Prostate gland (tissue), 2 donors: Measurements from ENCODE around the gene PAQR6. TPM values are rescaled to one million over a fixed set of nuclear protein-coding genes. Genes with fewer than 3 reads are reported as not detected.

ENCODE experiments used
- DNase-seq: peaks from one replicate; pipeline ENCODE4 v3.0.0-alpha.2; 2019; ENCODE audit warnings: low spot score
- H3K27ac ChIP-seq, 2 donors: fragments of 200-600 bp; sonication (generic); 2 replicates each; pipeline ENCODE4 v1.5.1; 2017 to 2019
- H3K27me3 ChIP-seq: fragments of 200-600 bp; sonication (generic); replicated peaks from 2 replicates; pipeline ENCODE4 v1.5.1; 2019; ENCODE audit not compliant: insufficient read depth
- H3K36me3 ChIP-seq, 2 donors: fragments of 200-600 bp; sonication (generic); 1 replicate in 1 of 2; 2 replicates in 1 of 2; pipeline versions ENCODE4 v1.5.1 to v1.8.1; 2017 to 2019
- H3K4me1 ChIP-seq: fragments of 200-600 bp; sonication (generic); replicated peaks from 2 replicates; pipeline ENCODE4 v1.5.1; 2019
- H3K4me3 ChIP-seq, 2 donors: fragments of 200-600 bp; sonication (generic); 2 replicates each; pipeline ENCODE4 v1.5.1; 2017 to 2019
- H3K9me3 ChIP-seq: fragments of 200-600 bp; sonication (generic); 2 replicates; pipeline ENCODE4 v1.5.1; 2017
- CTCF ChIP-seq, 4 experiments: fragments of 200-600 bp in 2 of 4; fragments of 450-650 bp in 2 of 4; sonication (generic) in 2 of 4; IDR thresholded peaks; 1 replicate in 3 of 4; 2 replicates in 1 of 4; pipeline ENCODE4 v1.5.1; 2016 to 2019; ENCODE audit warnings: antibody characterized with exemption in 4 of 4, mild to moderate bottlenecking in 2 of 4, moderate library complexity in 2 of 4
- POLR2A ChIP-seq: fragments of 450-650 bp; IDR thresholded peaks from one replicate; pipeline ENCODE4 v1.6.1; 2016; ENCODE audit warnings: antibody characterized with exemption, mild to moderate bottlenecking
- POLR2AphosphoS5 ChIP-seq: sonication (generic); formaldehyde crosslinking; IDR thresholded peaks from one replicate; pipeline ENCODE4 v1.6.1; 2017; ENCODE audit warnings: antibody characterized with exemption
- WGBS: methylation state at CpG from one replicate; pipeline ENCODE4 v1.1.5; 2018; 5-methylcytosine and 5-hydroxymethylcytosine counted together
- intact Hi-C: fragments of 100-400 bp; cut with DNase I; formaldehyde crosslinking; loops from one replicate; pipeline ENCODE4 v1.14.2; 2022
- total RNA-seq, 2 donors: library from RNA; depleted of rRNA; stranded (reverse); fragments of >200 nt; gene quantifications; one replicate each; pipeline ENCODE4 v1.1.0, GENCODE V29; 2016

The PAQR6 gene
- total RNA-seq, 2 donors from 2014 or later, result 2.8 to 8.6 TPM

GRCh38 chr1:156245451-156246232, 2.2 kb downstream of the PAQR6 start:
- H3K9me3 ChIP-seq, result no peaks in the 10 kb centered on the region
- H3K27ac ChIP-seq, result no peak overlapping the region
- WGBS, result 10% methylated on average over 53 of the region's 69 CpGs
- H3K27me3 ChIP-seq, result no peaks in the 10 kb centered on the region
- no peak for DNase-seq
- TF ChIP-seq POLR2AphosphoS5 (no peak), POLR2A (no peak), CTCF (IDR thresholded peaks at IDR 0.05) (no peak)
- H3K36me3 ChIP-seq, result peaks cover 4 to 5% of the 10 kb centered on the region in 2 donors
- H3K4me1 ChIP-seq, result no peaks in the 10 kb centered on the region
- peak overlapping the region; percentile 5 to 18 for H3K4me3 ChIP-seq
- intact Hi-C loops, result no loop called here

GRCh38 chr1:156244712-156245111, 3.1 kb downstream of the PAQR6 start:
- 84% methylated on average over 17 of the region's 17 CpGs for WGBS
- Histone ChIP-seq H3K36me3 (no peaks in the 10 kb centered on the region), H3K27ac (no peak overlapping the region), H3K4me3 (no peak overlapping the region), H3K27me3 (no peaks in the 10 kb centered on the region), H3K4me1 (no peaks in the 10 kb centered on the region), H3K9me3 (no peaks in the 10 kb centered on the region)
- no peak for DNase-seq
- intact Hi-C loops, result no loop called here
- no peak for TF ChIP-seq POLR2AphosphoS5
- no peak for TF ChIP-seq POLR2A
- no peak for TF ChIP-seq CTCF (IDR thresholded peaks at IDR 0.05)

GRCh38 chr1:156244126-156244525, 3.7 kb downstream of the PAQR6 start:
- H3K36me3 ChIP-seq, result no peaks in the 10 kb centered on the region
- intact Hi-C loops, result no loop called here
- no peaks in the 10 kb centered on the region for H3K9me3 ChIP-seq
- H3K27ac ChIP-seq, result no peak overlapping the region
- no peaks in the 10 kb centered on the region for H3K4me1 ChIP-seq
- no peak overlapping the region for H3K4me3 ChIP-seq
- no peak for DNase-seq
- 91% methylated on average over 2 of the region's 2 CpGs for WGBS
- no peak for TF ChIP-seq POLR2A
- H3K27me3 ChIP-seq, result no peaks in the 10 kb centered on the region

- DNase-seq, result no peak
- intact Hi-C loops, result no loop called here
- no peak overlapping the region for H3K27ac ChIP-seq
- peaks cover 0 to 4% of the 10 kb centered on the region in 2 donors for H3K36me3 ChIP-seq
- 62% methylated on average over 10 of the region's 10 CpGs for WGBS
- no peaks in the 10 kb centered on the region for H3K4me1 ChIP-seq
- no peak overlapping the region for H3K4me3 ChIP-seq
- no peak for TF ChIP-seq POLR2A
- H3K9me3 ChIP-seq, result no peaks in the 10 kb centered on the region
- H3K27me3 ChIP-seq, result no peaks in the 10 kb centered on the region
Observed at GRCh38 chr1:156242738-156243137, 5.1 kb downstream of the PAQR6 start.

- Histone ChIP-seq H3K27ac (no peak within 1 kb of the TSS), H3K9me3 (no peaks in the 10 kb centered on the region), H3K36me3 (peaks cover 0 to 4% of the 10 kb centered on the region in 2 donors), H3K4me3 (no peak within 1 kb of the TSS), H3K4me1 (no peaks in the 10 kb centered on the region), H3K27me3 (no peaks in the 10 kb centered on the region)
- 86% methylated on average over 14 of the region's 14 CpGs for WGBS
- TF ChIP-seq POLR2AphosphoS5 (no peak), CTCF (IDR thresholded peaks at IDR 0.05) (no peak), POLR2A (no peak)
- no peak for DNase-seq
- intact Hi-C loops, result no loop called here
Observed at GRCh38 chr1:156241926-156242325, 5.9 kb downstream of the PAQR6 start, which contains the start of gene BGLAP. Gene BGLAP (plus strand): TSS chr1:156242184. CDS start chr1:156242232, 48 bp downstream.

GRCh38 chr1:156241311-156241811, 6.5 kb downstream of the PAQR6 start:
- Histone ChIP-seq H3K27ac (no peak overlapping the region), H3K36me3 (peaks cover under 1 to 8% of the 10 kb centered on the region in 2 donors), H3K27me3 (no peaks in the 10 kb centered on the region), H3K4me3 (no peak overlapping the region), H3K9me3 (no peaks in the 10 kb centered on the region), H3K4me1 (no peaks in the 10 kb centered on the region)
- intact Hi-C loops, result no loop called here
- 60% methylated on average over 15 of the region's 15 CpGs for WGBS
- TF ChIP-seq CTCF (IDR thresholded peaks at IDR 0.05) (no peak), POLR2A (no peak), POLR2AphosphoS5 (no peak)
- DNase-seq, result no peak
